ENCODE results near the gene FOCAD. TPM values are rescaled to one million over a fixed set of nuclear protein-coding genes. Genes with fewer than 3 reads are reported as not detected.

The FOCAD gene
- total RNA-seq, 6 experiments from 2014 or later: 6.4 to 18.3 (median 7.8) TPM

- WGBS (ENCODE audit: insufficient coverage, low coverage, low lambda C conversion rate, missing lambda C conversion rate): 100% methylated on average over 2 of the region's 2 CpGs
- ATAC-seq: no peak
- no peaks in the 10 kb centered on the region for H3K4me1 ChIP-seq
- H3K4me3 ChIP-seq: no peak overlapping the region
- peaks cover 0 to 3% (median 0%) of the 10 kb centered on the region in 4 donors for H3K36me3 ChIP-seq
- no peaks in the 10 kb centered on the region for H3K27me3 ChIP-seq
- H3K9me3 ChIP-seq: no peaks in the 10 kb centered on the region
- intact Hi-C loops (cut with DNase I): no loop called here
- no peak overlapping the region for H3K27ac ChIP-seq
- no peak for DNase-seq
- TF ChIP-seq POLR2A (IDR thresholded peaks at IDR 0.05) (no peak), CTCF (IDR thresholded peaks at IDR 0.05) (no peak)
Measured at GRCh38 chr9:20771729-20772128, 87.7 kb downstream of the FOCAD start.

- DNase-seq: no peak
- H3K9me3 ChIP-seq: no peaks in the 10 kb centered on the region
- no peak overlapping the region for H3K4me3 ChIP-seq
- no peaks in the 10 kb centered on the region for H3K4me1 ChIP-seq
- H3K27me3 ChIP-seq: no peaks in the 10 kb centered on the region
- 73% methylated on average over 1 of the region's 2 CpGs for WGBS (ENCODE audit: insufficient coverage, low coverage, low lambda C conversion rate, missing lambda C conversion rate)
- no peak for TF ChIP-seq CTCF (IDR thresholded peaks at IDR 0.05)
- no peak for TF ChIP-seq POLR2A (IDR thresholded peaks at IDR 0.05)
- no peak for ATAC-seq
- H3K27ac ChIP-seq: no peak overlapping the region
- H3K36me3 ChIP-seq: no peaks in the 10 kb centered on the region
- intact Hi-C loops (cut with DNase I): no loop called here
Measured at GRCh38 chr9:20775683-20776082, 91.6 kb downstream of the FOCAD start.

GRCh38 chr9:20781092-20781491 is 97.0 kb downstream of the FOCAD start:
- no peak overlapping the region for H3K4me3 ChIP-seq
- no peaks in the 10 kb centered on the region for H3K9me3 ChIP-seq
- no peaks in the 10 kb centered on the region for H3K36me3 ChIP-seq
- ATAC-seq (peak in 2 of 4 donors; percentile 59 to 65), DNase-seq (no peak)
- H3K27ac ChIP-seq: no peak overlapping the region
- no peaks in the 10 kb centered on the region for H3K27me3 ChIP-seq
- intact Hi-C loops (cut with DNase I): no loop called here
- H3K4me1 ChIP-seq: no peaks in the 10 kb centered on the region
- no peak for TF ChIP-seq CTCF (IDR thresholded peaks at IDR 0.05)
- TF ChIP-seq POLR2A (IDR thresholded peaks at IDR 0.05): no peak

GRCh38 chr9:20782289-20782688 is 98.2 kb downstream of the FOCAD start:
- no peaks in the 10 kb centered on the region for H3K4me1 ChIP-seq
- intact Hi-C loops (cut with DNase I): no loop called here
- no peaks in the 10 kb centered on the region for H3K27me3 ChIP-seq
- TF ChIP-seq POLR2A (IDR thresholded peaks at IDR 0.05) (no peak), CTCF (IDR thresholded peaks at IDR 0.05) (no peak)
- no peaks in the 10 kb centered on the region for H3K36me3 ChIP-seq
- no peak overlapping the region for H3K4me3 ChIP-seq
- ATAC-seq (no peak), DNase-seq (no peak)
- H3K27ac ChIP-seq: no peak overlapping the region
- 97% methylated on average over 5 of the region's 5 CpGs for WGBS (ENCODE audit: insufficient coverage, low coverage, low lambda C conversion rate, missing lambda C conversion rate)
- H3K9me3 ChIP-seq: no peaks in the 10 kb centered on the region
